Measurements from ENCODE around the gene PEX1. TPM values are rescaled to one million over a fixed set of nuclear protein-coding genes. Genes with fewer than 3 reads are reported as not detected.
A peak's percentile ranks its signal among the peaks of the same experiment; 100 is the strongest.
"Not testable (repeated sequence)": the region's sequence is repeated elsewhere in the genome, so short reads cannot be mapped to it uniquely, and the experiment has no call there.

The PEX1 gene
- total and polyA plus RNA-seq, 8 donors, result 2.0 to 50.3 (median 11.8) TPM

DNA sequence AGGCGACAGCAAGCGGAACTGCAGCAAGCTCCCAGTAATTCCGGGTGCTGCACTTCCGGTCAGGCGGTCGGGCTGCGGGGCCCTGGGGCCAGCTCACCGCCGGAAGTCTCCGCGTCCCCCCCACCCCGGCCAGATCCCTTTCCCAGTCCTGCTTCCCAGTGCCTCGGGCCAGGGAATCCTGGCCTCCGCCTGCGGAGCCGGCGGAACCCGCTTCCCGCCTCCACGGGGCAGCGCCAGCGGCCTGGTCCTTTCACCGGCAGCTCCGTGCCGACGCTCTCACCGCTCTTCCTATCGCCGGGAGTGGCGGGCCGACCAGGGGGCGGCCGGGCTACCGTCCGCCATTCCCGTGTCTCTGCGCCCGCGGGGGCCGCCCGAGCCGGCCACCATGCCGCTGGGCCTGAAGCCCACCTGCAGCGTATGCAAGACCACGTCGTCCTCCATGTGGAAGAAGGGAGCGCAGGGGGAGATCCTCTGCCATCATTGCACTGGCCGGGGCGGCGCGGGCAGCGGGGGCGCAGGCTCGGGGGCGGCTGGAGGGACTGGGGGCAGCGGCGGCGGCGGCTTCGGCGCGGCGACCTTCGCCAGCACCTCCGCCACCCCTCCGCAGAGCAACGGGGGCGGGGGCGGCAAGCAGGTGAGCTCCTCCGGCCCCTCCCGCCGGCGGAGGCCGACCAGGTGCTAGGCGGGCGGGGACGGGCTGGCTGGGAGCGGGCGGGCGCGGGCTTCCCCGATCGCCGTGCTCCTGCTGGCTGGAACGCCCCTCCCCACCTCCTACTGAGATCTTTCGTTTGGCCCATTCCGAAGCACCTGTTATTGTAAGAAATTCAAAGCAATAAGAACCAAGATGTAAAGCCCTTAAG lies 80.7 kb downstream of the PEX1 start, which contains the start of gene GATAD1:
TSS of gene GATAD1 (plus strand) at position 138 of the 860 bp plus-strand sequence. CDS start at position 386, 248 bp downstream.
- no peaks in the 10 kb centered on the region for H3K27me3 ChIP-seq
- peaks cover 0 to 39% (median 20%) of the 10 kb centered on the region in 4 donors for H3K4me1 ChIP-seq
- H3K27ac ChIP-seq, result peak within 1 kb of the TSS; percentile 98 to 99 (median 98)
- intact Hi-C loops (cut with DNase I; ENCODE audit: low total_unique reads), result no loop called here
- 0 to 1% (median 1%) methylated on average over 55 to 87 of the region's 87 CpGs for WGBS, 5 donors
- TF ChIP-seq, protein P1, sequence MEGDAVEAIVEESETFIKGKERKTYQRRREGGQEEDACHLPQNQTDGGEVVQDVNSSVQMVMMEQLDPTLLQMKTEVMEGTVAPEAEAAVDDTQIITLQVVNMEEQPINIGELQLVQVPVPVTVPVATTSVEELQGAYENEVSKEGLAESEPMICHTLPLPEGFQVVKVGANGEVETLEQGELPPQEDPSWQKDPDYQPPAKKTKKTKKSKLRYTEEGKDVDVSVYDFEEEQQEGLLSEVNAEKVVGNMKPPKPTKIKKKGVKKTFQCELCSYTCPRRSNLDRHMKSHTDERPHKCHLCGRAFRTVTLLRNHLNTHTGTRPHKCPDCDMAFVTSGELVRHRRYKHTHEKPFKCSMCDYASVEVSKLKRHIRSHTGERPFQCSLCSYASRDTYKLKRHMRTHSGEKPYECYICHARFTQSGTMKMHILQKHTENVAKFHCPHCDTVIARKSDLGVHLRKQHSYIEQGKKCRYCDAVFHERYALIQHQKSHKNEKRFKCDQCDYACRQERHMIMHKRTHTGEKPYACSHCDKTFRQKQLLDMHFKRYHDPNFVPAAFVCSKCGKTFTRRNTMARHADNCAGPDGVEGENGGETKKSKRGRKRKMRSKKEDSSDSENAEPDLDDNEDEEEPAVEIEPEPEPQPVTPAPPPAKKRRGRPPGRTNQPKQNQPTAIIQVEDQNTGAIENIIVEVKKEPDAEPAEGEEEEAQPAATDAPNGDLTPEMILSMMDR (IDR thresholded peaks at IDR 0.05), result peak in 4 of 7 experiments; percentile 90 to 97 (median 96)
- TF ChIP-seq EP300 (IDR thresholded peaks at IDR 0.05), result no peak
- TF ChIP-seq POLR2AphosphoS5 (IDR thresholded peaks at IDR 0.05), result peak; percentile 46 to 87 (median 81)
- TF ChIP-seq POLR2A (IDR thresholded peaks at IDR 0.05), result peak in 2 of 4 donors; percentile 9 to 39
- no peaks in the 10 kb centered on the region for H3K9me3 ChIP-seq
- peak within 1 kb of the TSS; percentile 90 to 100 (median 98) for H3K4me3 ChIP-seq
- H3K36me3 ChIP-seq, result peaks cover 18 to 33% (median 31%) of the 10 kb centered on the region in 4 donors
- peak; percentile 92 to 97 for DNase-seq

DNA sequence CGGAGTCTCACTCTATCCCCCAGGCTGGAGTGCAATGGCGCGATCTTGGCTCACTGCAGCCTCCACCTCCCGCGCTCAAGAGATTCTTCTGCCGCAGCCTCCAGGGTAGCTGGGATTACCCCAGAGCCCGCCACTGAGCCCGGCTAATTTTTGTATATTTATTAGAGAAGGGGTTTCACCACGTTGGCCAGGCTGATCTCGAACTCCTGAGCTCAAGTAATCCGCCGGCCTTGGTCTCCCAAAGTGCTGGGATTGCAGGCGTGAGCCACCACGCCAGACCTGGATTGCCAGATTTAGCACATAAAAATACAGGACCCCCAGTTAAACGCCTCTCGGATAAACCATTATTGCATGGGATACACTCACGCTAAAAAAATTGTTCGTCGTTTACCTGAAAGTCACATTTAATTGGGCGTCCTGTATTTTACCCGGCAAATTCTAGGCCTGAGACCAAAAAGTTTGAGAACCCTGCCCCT lies 81.4 kb downstream of the PEX1 start:
- no peak for DNase-seq
- 42 to 56% (median 53%) methylated on average over 17 to 21 of the region's 21 CpGs for WGBS, 5 donors
- TF ChIP-seq, protein P1 (IDR thresholded peaks at IDR 0.05), result peak in 2 of 7 experiments; percentile 21 to 90
- TF ChIP-seq POLR2AphosphoS5 (IDR thresholded peaks at IDR 0.05), result no peak
- peaks cover 11 to 26% (median 24%) of the 10 kb centered on the region in 4 donors for H3K36me3 ChIP-seq
- H3K9me3 ChIP-seq, result no peaks in the 10 kb centered on the region
- intact Hi-C loops (cut with DNase I; ENCODE audit: low total_unique reads), result no loop called here
- H3K27ac ChIP-seq, result peak overlapping the region; percentile 7 to 99 (median 98)
- peaks cover 0 to 39% (median 20%) of the 10 kb centered on the region in 4 donors for H3K4me1 ChIP-seq
- H3K27me3 ChIP-seq, result no peaks in the 10 kb centered on the region
- peak overlapping the region; percentile 90 to 100 (median 98) for H3K4me3 ChIP-seq

DNA sequence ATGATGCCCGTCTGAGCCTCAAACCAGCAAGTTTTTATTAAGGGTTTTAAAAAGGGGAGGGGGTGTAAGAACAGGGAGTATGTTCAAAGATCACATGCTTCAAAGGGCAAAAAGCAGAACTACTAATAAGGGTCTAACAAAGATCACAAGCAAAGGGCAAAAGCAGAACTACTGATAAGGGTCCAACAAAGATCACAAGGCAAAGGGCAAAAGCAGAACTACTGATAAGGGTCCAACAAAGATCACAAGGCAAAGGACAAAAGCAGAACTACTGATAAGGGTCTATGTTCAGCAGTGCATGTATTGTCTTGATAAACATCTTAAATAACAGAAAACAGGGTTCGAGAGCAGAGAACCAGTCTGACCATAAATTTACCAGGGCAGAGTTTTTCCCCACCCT lies 85.6 kb downstream of the PEX1 start:
- H3K27ac ChIP-seq; H3K9me3 ChIP-seq; DNase-seq; intact Hi-C loops (cut with DNase I; ENCODE audit: low total_unique reads); H3K4me3 ChIP-seq; H3K4me1 ChIP-seq; H3K27me3 ChIP-seq; H3K36me3 ChIP-seq: not testable (repeated sequence)
- WGBS, 5 donors, result 58 to 78% (median 70%) methylated on average over 2 of the region's 2 CpGs

DNA sequence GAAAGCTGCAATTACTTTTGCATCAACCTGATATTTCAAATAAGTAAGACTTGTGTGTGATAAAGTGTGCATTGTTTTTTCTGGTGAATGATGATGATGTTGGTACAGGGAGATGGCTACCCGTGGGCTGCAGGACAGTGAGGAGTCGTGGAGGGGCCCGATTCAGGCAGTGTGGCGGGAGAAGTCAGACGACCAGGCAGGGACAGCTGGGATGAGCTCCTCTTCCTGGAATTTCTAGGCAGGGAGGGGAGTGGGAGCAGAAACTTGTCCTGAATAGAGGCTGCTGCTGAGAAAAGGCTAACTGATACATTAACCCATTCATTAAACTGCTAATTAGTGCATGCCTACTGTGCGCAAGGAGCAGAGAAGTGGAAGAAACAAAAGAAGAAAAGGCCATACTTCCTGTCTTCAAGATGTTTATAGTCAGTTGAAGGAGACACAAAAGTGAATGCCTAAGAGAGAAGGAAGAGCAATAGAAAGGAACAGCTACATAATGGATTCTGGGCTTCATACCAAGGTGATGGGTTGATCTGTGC lies 90.3 kb downstream of the PEX1 start:
- no peak for DNase-seq
- no peak overlapping the region for H3K4me3 ChIP-seq
- intact Hi-C loops (cut with DNase I; ENCODE audit: low total_unique reads), result no loop called here
- no peaks in the 10 kb centered on the region for H3K27me3 ChIP-seq
- 75 to 82% (median 80%) methylated on average over 6 of the region's 6 CpGs for WGBS, 5 donors
- no peaks in the 10 kb centered on the region for H3K4me1 ChIP-seq
- TF ChIP-seq POLR2A (IDR thresholded peaks at IDR 0.05) (no peak), EP300 (IDR thresholded peaks at IDR 0.05) (no peak), POLR2AphosphoS5 (IDR thresholded peaks at IDR 0.05) (no peak)
- TF ChIP-seq, protein P1 (IDR thresholded peaks at IDR 0.05), result no peak
- no peaks in the 10 kb centered on the region for H3K36me3 ChIP-seq
- H3K27ac ChIP-seq, result no peak overlapping the region
- no peaks in the 10 kb centered on the region for H3K9me3 ChIP-seq

Other genes with a start within 250 kb of the PEX1 start
- gene GATAD1, start 81.0 kb downstream of the PEX1 start, total RNA-seq, result 100 to 1,000 TPM in 1 of 5 donors, 10 to 100 TPM in 4; 15.8 to 156 (median 69.1) TPM
- gene GATAD1, start 81.0 kb downstream of the PEX1 start, polyA plus RNA-seq, result 10 to 100 TPM; 11.5 to 20.3 (median 14.5) TPM
- gene ERVW-1, start 50.6 kb downstream of the PEX1 start, total RNA-seq, result under 1 TPM in 1 of 5 donors, not detected in 4; 0.18 TPM
- not detected for gene ERVW-1, start 50.6 kb downstream of the PEX1 start, polyA plus RNA-seq
- gene RBM48, start 275 bp upstream of the PEX1 start, total RNA-seq, result 10 to 100 TPM in 2 of 5 donors, 1 to 10 TPM in 3; 3.2 to 14.0 (median 8.5) TPM
- gene RBM48, start 275 bp upstream of the PEX1 start, polyA plus RNA-seq, result 1 to 10 TPM; 5.4 to 6.9 (median 6.3) TPM
- gene FAM133B, start 61.9 kb upstream of the PEX1 start, total RNA-seq, result 10 to 100 TPM; 10.5 to 48.3 (median 29.7) TPM
- gene FAM133B, start 61.9 kb upstream of the PEX1 start, polyA plus RNA-seq, result 10 to 100 TPM; 13.4 to 53.8 (median 17.0) TPM